ENCODE measurements around the gene S1PR1.

The S1PR1 gene

DNA sequence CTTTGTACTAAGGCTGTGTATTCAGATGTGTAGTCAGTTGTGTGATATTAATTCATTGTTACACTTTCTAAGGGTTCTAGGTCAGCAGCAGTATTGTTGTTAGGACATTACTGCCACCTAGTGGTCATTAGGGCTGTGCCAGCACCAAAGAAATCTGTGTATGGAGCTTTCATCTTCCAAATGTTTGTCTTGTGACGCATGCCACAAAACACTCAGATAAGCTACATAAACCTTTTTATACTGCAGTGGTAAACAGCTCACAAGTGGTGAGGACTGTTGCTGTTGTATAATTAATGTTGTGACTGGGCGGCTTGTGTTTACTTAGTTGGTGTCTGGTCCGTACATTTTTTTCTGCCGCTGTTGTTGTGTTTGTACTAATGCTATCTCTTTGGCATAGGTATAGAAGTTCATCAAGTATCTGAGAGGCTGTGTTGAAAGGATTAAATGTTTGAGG is 51.7 kb downstream of the S1PR1 start:
- Mint-ChIP-seq H3K9me3 (no peaks in the 10 kb centered on the region), H3K36me3 (ENCODE audit: low read depth) (no peaks in the 10 kb centered on the region), H3K27ac (peak overlapping the region; percentile 53), H3K4me3 (no peak overlapping the region), H3K27me3 (ENCODE audit: low read depth) (no peaks in the 10 kb centered on the region), H3K4me1 (ENCODE audit: low read depth) (peaks cover 61% of the 10 kb centered on the region)

DNA sequence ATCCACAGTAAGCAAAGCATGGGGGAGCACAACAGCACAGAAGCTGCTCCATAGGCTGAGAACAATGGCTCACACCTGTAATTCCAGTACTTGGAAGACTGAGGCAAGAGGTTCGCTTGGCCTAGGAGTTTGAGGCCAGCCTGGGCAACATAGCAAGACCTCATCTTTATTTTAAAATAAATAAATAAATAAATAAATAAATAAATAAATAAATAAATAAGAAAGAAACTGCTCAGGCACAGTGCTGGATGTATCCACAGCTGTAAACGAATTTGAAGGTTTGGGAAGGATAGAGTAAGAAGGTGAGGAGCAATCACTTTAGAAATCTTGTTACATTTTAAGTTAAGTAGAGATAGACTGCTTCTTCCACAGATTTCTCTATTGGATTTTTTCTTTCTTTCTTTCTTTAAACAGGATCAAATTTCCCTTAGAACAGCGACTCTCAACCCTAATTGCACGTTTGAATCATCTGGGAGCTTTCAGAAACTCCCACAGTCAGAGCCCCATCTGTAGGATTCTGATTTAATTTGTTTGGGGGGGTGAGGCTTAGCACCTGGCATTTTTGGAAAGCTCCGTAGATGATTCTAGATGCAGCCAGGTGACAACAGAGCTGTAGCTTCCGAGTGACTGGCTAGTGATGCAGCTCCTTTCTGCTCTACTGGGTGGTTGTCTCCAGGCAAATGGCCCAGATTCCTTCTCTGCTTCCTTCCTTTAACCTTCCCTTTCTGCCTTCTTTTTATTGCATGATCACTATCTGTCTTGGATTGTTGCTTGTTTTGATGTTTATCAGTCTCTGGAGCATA is 53.5 kb downstream of the S1PR1 start:
- Mint-ChIP-seq H3K36me3 (ENCODE audit: low read depth) (no peaks in the 10 kb centered on the region), H3K4me1 (ENCODE audit: low read depth) (peaks cover 52% of the 10 kb centered on the region), H3K9me3 (no peaks in the 10 kb centered on the region), H3K27ac (no peak overlapping the region), H3K4me3 (peak overlapping the region; percentile 35), H3K27me3 (ENCODE audit: low read depth) (no peaks in the 10 kb centered on the region)

Measured in T-helper 1 cell treated with Interleukin-12 subunit alpha and Interleukin-12 subunit beta and Interleukin-4 antibody, amounts not matched to agents 30 μg/mL and 1 μg/mL, for 36 hours (primary cell).